B cell (primary cell): ENCODE data around the gene PI4KA. TPM values are rescaled to one million over a fixed set of nuclear protein-coding genes. Genes with fewer than 3 reads are reported as not detected.

ENCODE experiments used
- ATAC-seq: fragments of 200-7000 bp; cut with Tn5 transposase; one replicate; pipeline ENCODE4 v1.10.0; 2021; ENCODE audit warnings: low read depth, mild to moderate bottlenecking, moderate number of reproducible peaks, moderate library complexity
- CTCF ChIA-PET: fragments of 350-600 bp; sonication (Branson Sonifier 250); formaldehyde crosslinking; loops from one replicate; lab custom pipeline; 2021; ENCODE audit warnings: antibody characterized with exemption, inconsistent platforms; lab: Charles Lee
- POLR2A ChIA-PET: fragments of 350-600 bp; sonication (Branson Sonifier 250); formaldehyde crosslinking; loops from one replicate; lab custom pipeline; 2021; ENCODE audit warnings: antibody characterized with exemption; lab: Charles Lee
- DNase-seq: peaks from one replicate; pipeline ENCODE4 v3.0.0; 2013
- H2AFZ ChIP-seq: 2 replicates; pipeline ENCODE4 v1.6.1; 2012; ENCODE audit warnings: mild to moderate bottlenecking, low read depth, low read length; ENCODE audit not compliant: insufficient read depth, poor library complexity, severe bottlenecking
- H3K27ac ChIP-seq, 2 donors: 1 replicate in 1 of 2; 2 replicates in 1 of 2; pipeline ENCODE4 v1.5.1; 2012 to 2013; ENCODE audit warnings: low read length in 2 of 2, mild to moderate bottlenecking in 2 of 2, moderate library complexity in 1 of 2
- H3K27me3 ChIP-seq, 4 experiments: fragments of 200-600 bp in 1 of 4; sonication (generic) in 1 of 4; replicated peaks in 1 of 4; 1 replicate in 2 of 4; 2 replicates in 2 of 4; pipeline versions ENCODE4 v1.6.1 to v1.7.0; 2013 to 2016; ENCODE audit warnings: low read length in 3 of 4, mild to moderate bottlenecking in 2 of 4, mixed read lengths in 1 of 4, moderate library complexity in 1 of 4; ENCODE audit not compliant: insufficient read depth in 4 of 4, control insufficient read depth in 3 of 4; ENCODE audit errors: control extremely low read depth in 1 of 4
- H3K36me3 ChIP-seq, 2 experiments: replicated peaks in 1 of 2; 1 replicate in 1 of 2; 2 replicates in 1 of 2; pipeline versions ENCODE4 v1.6.1 to v1.7.1; 2013; ENCODE audit warnings: low read length in 1 of 2; ENCODE audit not compliant: insufficient read depth in 2 of 2, control insufficient read depth in 1 of 2; ENCODE audit errors: control extremely low read depth in 1 of 2, extremely low read depth in 1 of 2
- H3K4me1 ChIP-seq, 2 donors: fragments of 200-600 bp in 1 of 2; sonication (generic) in 1 of 2; 1 replicate in 1 of 2; 2 replicates in 1 of 2; pipeline versions ENCODE4 v1.5.1 to v1.6.1; 2013 to 2017; ENCODE audit warnings: low read length in 2 of 2; ENCODE audit not compliant: control insufficient read depth in 2 of 2, insufficient read depth in 2 of 2
- H3K4me2 ChIP-seq: replicated peaks from 2 replicates; pipeline ENCODE3; 2012; ENCODE audit warnings: mild to moderate bottlenecking, low read depth, low read length; ENCODE audit not compliant: poor library complexity, severe bottlenecking
- H3K4me3 ChIP-seq, 5 experiments: fragments of 200-600 bp in 1 of 5; sonication (generic) in 1 of 5; 1 replicate in 3 of 5; 2 replicates in 2 of 5; pipeline versions ENCODE4 v1.5.1 to v1.7.0; 2011 to 2016; ENCODE audit warnings: low read length in 4 of 5, mild to moderate bottlenecking in 4 of 5, low read depth in 2 of 5, control low read depth in 1 of 5, moderate library complexity in 1 of 5; ENCODE audit not compliant: insufficient read depth in 1 of 5; ENCODE audit errors: control extremely low read depth in 1 of 5, extremely low read depth in 1 of 5
- H3K79me2 ChIP-seq: fragments of 200-600 bp; sonication (generic); one replicate; pipeline ENCODE4 v1.6.0; 2016; ENCODE audit warnings: low read length; ENCODE audit not compliant: control insufficient read depth, insufficient read depth
- H3K9ac ChIP-seq: fragments of 200-600 bp; sonication (generic); 2 replicates; pipeline ENCODE4 v1.6.1; 2017; ENCODE audit warnings: mild to moderate bottlenecking, low read length, moderate library complexity
- H3K9me3 ChIP-seq, 3 donors: one replicate each; pipeline versions ENCODE4 v1.6.1 to v1.7.1; 2013; ENCODE audit warnings: low read length in 2 of 3; ENCODE audit not compliant: control insufficient read depth in 2 of 3, insufficient read depth in 1 of 3; ENCODE audit errors: control extremely low read depth in 1 of 3
- H4K20me1 ChIP-seq: 2 replicates; pipeline ENCODE4 v1.6.0; 2012; ENCODE audit warnings: mild to moderate bottlenecking, low read length; ENCODE audit not compliant: insufficient read depth, control insufficient read depth, poor library complexity, severe bottlenecking
- H3K27ac Mint-ChIP-seq: one replicate; pipeline ENCODE4 v1.8.0; 2021; ENCODE audit warnings: mixed read lengths
- H3K27me3 Mint-ChIP-seq: one replicate; pipeline ENCODE4 v1.8.0; 2021; ENCODE audit warnings: mixed read lengths
- H3K4me1 Mint-ChIP-seq: one replicate; pipeline ENCODE4 v1.8.0; 2021; ENCODE audit warnings: mixed read lengths
- H3K4me3 Mint-ChIP-seq: one replicate; pipeline ENCODE4 v1.8.0; 2021; ENCODE audit warnings: mixed read lengths
- H3K9me3 Mint-ChIP-seq: one replicate; pipeline ENCODE4 v1.8.0; 2022; ENCODE audit warnings: mixed read lengths; ENCODE audit not compliant: insufficient read depth
- EZH2 ChIP-seq: IDR thresholded peaks from 2 replicates; pipeline ENCODE4 v1.6.1; 2012; ENCODE audit warnings: borderline replicate concordance, low read depth, mild to moderate bottlenecking, moderate library complexity, low read length; ENCODE audit not compliant: insufficient read depth, poor library complexity, severe bottlenecking
- WGBS: methylation state at CpG from one replicate; pipeline ENCODE4 v1.1.5; 2013; ENCODE audit warnings: missing lambda C conversion rate; ENCODE audit not compliant: insufficient coverage; 5-methylcytosine and 5-hydroxymethylcytosine counted together
- intact Hi-C: fragments of 100-400 bp; cut with micrococcal nuclease; formaldehyde crosslinking; loops from one replicate; pipeline ENCODE4 v1.10.0; 2022
- polyA plus RNA-seq: library from polyadenylated mRNA; depleted of rRNA; stranded (reverse); fragments of >200 nt; gene quantifications from 2 replicates; pipeline ENCODE4 v1.2.3, GENCODE V29; 2012
- total RNA-seq, 2 donors: library from RNA; stranded (reverse); fragments of 120-200 nt in 1 of 2; gene quantifications; 1 replicate in 1 of 2; 2 replicates in 1 of 2; pipeline versions ENCODE4 v1.2.3 to v1.2.4, GENCODE V29; 2013 to 2022
- TF ChIP-seq, protein P1 (sequence below): fragments of 200-600 bp; IDR thresholded peaks from one replicate; pipeline ENCODE4 v1.8.0; 2022; ENCODE audit warnings: antibody characterized with exemption, mild to moderate bottlenecking

PI4KA gene
- total and polyA plus RNA-seq, 2 donors (not counting 1 experiment from before 2014, with no cell fraction given), result 85.9 to 156 TPM

GRCh38 chr22:20745119-20745518 is 113.5 kb downstream of the PI4KA start:
- H3K79me2 ChIP-seq, result no peaks in the 10 kb centered on the region
- Mint-ChIP-seq H3K4me1 (peaks cover 39% of the 10 kb centered on the region), H3K27me3 (no peaks in the 10 kb centered on the region), H3K27ac (peak overlapping the region; percentile 50), H3K4me3 (no peak overlapping the region), H3K9me3 (no peaks in the 10 kb centered on the region)
- no peak overlapping the region for H3K27ac ChIP-seq
- ATAC-seq, result no peak
- H3K4me2 ChIP-seq, result no peak overlapping the region
- no peak overlapping the region for H3K9ac ChIP-seq
- no peak for DNase-seq
- no peaks in the 10 kb centered on the region for H3K9me3 ChIP-seq
- H3K36me3 ChIP-seq, result peaks cover 0 to 56% of the 10 kb centered on the region in 2 experiments
- H3K4me3 ChIP-seq, result no peak overlapping the region
- no peak overlapping the region for H2AFZ ChIP-seq
- H4K20me1 ChIP-seq, result no peaks in the 10 kb centered on the region
- 70% methylated on average over 1 of the region's 3 CpGs for WGBS
- POLR2A ChIA-PET, result no interaction called here
- H3K4me1 ChIP-seq, result peaks cover 20 to 34% of the 10 kb centered on the region in 2 donors
- TF ChIP-seq, protein P1, sequence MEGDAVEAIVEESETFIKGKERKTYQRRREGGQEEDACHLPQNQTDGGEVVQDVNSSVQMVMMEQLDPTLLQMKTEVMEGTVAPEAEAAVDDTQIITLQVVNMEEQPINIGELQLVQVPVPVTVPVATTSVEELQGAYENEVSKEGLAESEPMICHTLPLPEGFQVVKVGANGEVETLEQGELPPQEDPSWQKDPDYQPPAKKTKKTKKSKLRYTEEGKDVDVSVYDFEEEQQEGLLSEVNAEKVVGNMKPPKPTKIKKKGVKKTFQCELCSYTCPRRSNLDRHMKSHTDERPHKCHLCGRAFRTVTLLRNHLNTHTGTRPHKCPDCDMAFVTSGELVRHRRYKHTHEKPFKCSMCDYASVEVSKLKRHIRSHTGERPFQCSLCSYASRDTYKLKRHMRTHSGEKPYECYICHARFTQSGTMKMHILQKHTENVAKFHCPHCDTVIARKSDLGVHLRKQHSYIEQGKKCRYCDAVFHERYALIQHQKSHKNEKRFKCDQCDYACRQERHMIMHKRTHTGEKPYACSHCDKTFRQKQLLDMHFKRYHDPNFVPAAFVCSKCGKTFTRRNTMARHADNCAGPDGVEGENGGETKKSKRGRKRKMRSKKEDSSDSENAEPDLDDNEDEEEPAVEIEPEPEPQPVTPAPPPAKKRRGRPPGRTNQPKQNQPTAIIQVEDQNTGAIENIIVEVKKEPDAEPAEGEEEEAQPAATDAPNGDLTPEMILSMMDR, result no peak
- TF ChIP-seq EZH2, result no peak
- H3K27me3 ChIP-seq, result no peaks in the 10 kb centered on the region
- intact Hi-C loops, result no loop called here
- CTCF ChIA-PET, result interaction anchor here (1.6 kb wide), 1 partner anchor 39 kb away, joined by 4 read pairs; no protein-coding TSS in a partner anchor

- no peak overlapping the region for H3K27ac Mint-ChIP-seq
- no peaks in the 10 kb centered on the region for H3K9me3 Mint-ChIP-seq
- ATAC-seq (no peak), DNase-seq (no peak)
- H3K4me1 Mint-ChIP-seq, result peaks cover 33% of the 10 kb centered on the region
- intact Hi-C loops, result loop anchor here (5.0 kb wide), 1 partner anchor 182 kb away; no protein-coding TSS in a partner anchor
- H3K4me3 ChIP-seq, result no peak overlapping the region
- H4K20me1 ChIP-seq, result no peaks in the 10 kb centered on the region
- no peak overlapping the region for H2AFZ ChIP-seq
- H3K27me3 Mint-ChIP-seq, result no peaks in the 10 kb centered on the region
- ChIA-PET POLR2A (no interaction called here), CTCF (no interaction called here)
- no peak overlapping the region for H3K9ac ChIP-seq
- H3K9me3 ChIP-seq, result no peaks in the 10 kb centered on the region
- no peak overlapping the region for H3K27ac ChIP-seq
- H3K4me1 ChIP-seq, result peaks cover 13 to 28% of the 10 kb centered on the region in 2 donors
- peaks cover 0 to 50% of the 10 kb centered on the region in 2 experiments for H3K36me3 ChIP-seq
- no peak overlapping the region for H3K4me3 Mint-ChIP-seq
- TF ChIP-seq EZH2, result no peak
- TF ChIP-seq, protein P1, result no peak
- no peaks in the 10 kb centered on the region for H3K27me3 ChIP-seq
- H3K79me2 ChIP-seq, result no peaks in the 10 kb centered on the region
- H3K4me2 ChIP-seq, result no peak overlapping the region
- 98% methylated on average over 8 of the region's 15 CpGs for WGBS
Observed at GRCh38 chr22:20744456-20744855, 114.2 kb downstream of the PI4KA start.
